Measurements from ENCODE around the gene ANKZF1.

DNA sequence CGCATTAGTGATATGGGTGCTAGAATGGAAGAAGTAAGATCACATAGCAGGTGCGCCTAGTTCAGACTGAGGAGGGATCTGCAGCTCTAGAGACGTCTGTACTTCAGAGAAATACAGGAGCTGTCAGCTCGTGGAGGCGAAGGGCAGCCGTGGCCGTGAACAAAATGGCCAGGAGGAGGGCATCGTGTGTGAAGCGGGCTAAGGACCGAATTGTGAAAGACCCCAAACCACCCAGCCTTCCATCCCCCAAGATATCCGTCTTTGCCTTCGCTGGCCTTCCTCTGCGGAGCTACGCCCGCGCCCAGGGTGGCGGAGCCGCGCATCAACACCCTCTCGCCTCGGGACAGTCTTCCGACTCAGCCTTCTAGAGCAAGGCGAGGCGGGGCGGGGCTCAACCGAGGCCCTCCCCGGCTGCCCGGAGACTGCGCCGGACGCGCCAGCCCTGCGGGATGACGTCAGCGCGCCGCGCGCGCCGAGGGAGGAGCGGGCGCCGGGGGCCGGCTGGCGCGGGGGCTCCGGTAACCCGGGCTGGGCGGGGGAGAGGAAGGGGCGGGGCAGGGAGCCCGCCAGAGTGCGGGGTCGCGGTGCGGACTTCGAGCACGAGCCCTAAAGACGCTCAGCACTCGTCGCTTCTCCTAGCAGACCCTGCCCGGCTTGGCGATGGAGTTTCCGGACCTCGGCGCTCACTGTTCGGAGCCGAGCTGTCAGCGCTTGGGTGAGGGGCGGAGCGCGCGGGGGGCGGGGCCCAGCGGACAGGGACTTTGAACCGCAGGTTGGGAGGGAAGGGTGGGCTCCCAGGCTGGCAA, 23.1 kb upstream of the ANKZF1 start, which contains the start of gene ZFAND2B:
- peak; percentile 88 for TF ChIP-seq POLR2A (IDR thresholded peaks at IDR 0.05; ENCODE audit: low read depth, low read length)
- TF ChIP-seq, protein P1, sequence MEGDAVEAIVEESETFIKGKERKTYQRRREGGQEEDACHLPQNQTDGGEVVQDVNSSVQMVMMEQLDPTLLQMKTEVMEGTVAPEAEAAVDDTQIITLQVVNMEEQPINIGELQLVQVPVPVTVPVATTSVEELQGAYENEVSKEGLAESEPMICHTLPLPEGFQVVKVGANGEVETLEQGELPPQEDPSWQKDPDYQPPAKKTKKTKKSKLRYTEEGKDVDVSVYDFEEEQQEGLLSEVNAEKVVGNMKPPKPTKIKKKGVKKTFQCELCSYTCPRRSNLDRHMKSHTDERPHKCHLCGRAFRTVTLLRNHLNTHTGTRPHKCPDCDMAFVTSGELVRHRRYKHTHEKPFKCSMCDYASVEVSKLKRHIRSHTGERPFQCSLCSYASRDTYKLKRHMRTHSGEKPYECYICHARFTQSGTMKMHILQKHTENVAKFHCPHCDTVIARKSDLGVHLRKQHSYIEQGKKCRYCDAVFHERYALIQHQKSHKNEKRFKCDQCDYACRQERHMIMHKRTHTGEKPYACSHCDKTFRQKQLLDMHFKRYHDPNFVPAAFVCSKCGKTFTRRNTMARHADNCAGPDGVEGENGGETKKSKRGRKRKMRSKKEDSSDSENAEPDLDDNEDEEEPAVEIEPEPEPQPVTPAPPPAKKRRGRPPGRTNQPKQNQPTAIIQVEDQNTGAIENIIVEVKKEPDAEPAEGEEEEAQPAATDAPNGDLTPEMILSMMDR (conservative IDR thresholded peaks at IDR 0.05; ENCODE audit: low read depth, low read length): no peak
- TF ChIP-seq MXI1 (IDR thresholded peaks at IDR 0.05; ENCODE audit: borderline replicate concordance, low read depth, low read length): 0 out of 2 replicates have a peak, but pooled peaks have one; percentile 11
- peak; percentile 97 for TF ChIP-seq MAZ (IDR thresholded peaks at IDR 0.05; ENCODE audit: borderline replicate concordance, low read depth, low read length)
- no peak for TF ChIP-seq CHD1 (IDR thresholded peaks at IDR 0.05; ENCODE audit: low read depth, low read length)
- TF ChIP-seq BHLHE40 (IDR thresholded peaks at IDR 0.05; ENCODE audit: low read depth, low read length): no peak
- no peak; the same call in 1 of the 2 replicates for TF ChIP-seq RAD21 (IDR thresholded peaks at IDR 0.05; ENCODE audit: low read length)
